Activated naive CD8-positive, alpha-beta T cell treated with anti-CD3 and anti-CD28 coated beads, Interleukin-2, amount 50 U/mL, for 16 hours (primary cell): ENCODE results near the gene GRAMD2A.

ENCODE experiments used
- DNase-seq: peaks from one replicate; pipeline ENCODE4 v3.0.0-alpha.2; 2020; ENCODE audit warnings: low read depth, low spot score

Gene GRAMD2A

DNA sequence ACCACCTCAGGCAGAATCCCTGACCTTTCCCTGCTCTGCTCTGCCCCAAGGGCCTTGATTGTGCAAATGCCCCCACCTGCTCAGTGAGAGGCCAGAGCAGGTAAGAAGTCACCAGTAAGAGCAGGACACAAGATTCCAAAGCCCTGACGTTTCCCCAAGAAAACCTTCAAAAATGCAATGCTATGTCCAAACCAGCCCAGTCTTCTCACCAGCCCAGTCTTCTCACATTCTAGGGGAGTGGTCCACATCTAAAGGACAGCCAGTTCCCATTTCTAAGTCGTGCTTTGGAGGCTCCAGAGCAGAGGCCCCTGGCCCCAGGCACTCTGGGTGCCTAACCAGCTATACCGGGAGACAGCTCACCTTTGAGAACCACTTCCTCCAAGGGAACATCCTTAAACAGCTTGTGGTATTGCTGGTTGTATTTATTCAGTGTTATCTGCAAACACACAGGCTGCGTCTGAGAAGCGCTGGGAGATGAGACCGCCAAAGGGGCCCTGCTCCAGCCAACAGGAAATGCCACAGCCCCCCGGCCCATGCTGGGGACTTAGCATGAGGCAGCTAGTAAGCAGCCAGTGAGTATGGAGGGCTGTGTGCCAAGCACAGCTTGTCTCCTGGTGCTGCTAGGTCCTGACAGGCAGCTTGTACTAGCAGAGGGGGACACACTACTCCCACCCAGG is 29.3 kb downstream of the GRAMD2A start:
- no peak for DNase-seq

DNA sequence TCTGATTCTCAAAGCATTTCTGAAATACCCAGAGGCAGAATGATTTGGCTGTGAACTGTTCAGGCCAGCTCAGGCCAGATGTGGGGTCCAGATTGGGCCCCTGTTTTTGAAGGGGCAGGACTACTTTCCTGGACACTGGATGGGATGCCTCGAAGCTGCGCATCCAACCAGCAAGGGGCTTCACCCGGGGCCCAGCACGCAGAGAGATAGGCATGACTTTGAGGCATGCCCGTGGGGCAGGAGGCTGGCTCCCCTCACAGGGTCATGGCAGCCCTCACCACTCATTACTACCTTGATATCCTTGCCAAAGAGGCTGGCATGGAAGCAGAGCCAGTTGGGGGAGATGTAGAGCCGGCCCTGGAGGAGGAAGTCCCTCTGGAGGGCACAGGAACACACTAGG is 30.1 kb downstream of the GRAMD2A start:
- no peak for DNase-seq

DNA sequence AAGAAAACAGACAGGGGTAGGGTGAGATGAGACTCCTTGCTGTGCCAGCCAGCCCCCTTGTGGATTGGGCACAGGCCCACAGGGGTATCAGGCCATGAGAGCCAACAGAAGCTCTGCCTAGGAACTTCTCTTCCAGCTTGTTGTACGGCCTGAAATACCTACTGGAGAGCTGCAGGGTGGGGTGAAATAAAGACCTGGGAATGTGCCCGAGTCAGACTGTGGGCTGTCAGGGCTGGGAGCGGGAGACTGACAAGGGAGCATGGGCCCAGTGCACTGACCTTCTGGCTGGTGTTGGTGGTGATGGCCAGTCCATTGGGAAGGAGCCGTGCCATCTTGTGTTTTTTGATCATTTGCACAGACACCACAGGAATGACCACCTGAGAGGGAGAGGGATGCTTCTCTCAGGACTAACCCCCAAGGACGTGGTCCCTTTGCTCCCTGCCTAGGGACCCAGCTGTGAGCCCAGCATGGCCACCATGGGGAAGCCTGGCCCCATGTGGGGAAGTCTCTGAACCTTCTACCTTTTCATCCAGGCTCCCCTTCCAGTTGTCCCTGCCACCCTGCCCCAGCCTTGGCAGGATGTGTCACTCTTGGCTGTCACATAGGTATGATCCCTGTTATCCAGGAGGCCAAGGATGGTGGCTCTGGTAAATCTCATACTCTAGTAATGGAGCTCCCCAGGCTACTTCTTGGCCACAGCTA is 30.7 kb downstream of the GRAMD2A start:
- DNase-seq = no peak

DNA sequence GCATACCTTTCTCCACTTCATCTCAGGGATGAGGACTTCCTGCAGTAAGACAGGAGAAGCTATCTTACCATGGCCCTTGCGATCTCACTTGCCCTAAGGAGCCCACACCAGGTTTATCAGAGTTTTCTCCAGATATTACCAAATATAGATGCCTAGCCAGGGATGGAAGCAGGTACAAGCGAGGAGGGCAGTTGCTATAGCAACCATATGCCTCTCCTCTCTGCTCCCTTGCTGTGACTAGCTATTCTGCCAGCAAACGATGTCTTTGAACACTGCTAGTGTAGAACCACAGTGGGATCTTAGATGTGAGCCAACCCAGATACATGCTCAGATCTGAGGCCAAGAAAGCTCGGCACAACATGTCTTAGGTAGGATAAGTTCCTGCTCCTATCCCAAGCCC is 33.9 kb downstream of the GRAMD2A start:
- no peak for DNase-seq

DNA sequence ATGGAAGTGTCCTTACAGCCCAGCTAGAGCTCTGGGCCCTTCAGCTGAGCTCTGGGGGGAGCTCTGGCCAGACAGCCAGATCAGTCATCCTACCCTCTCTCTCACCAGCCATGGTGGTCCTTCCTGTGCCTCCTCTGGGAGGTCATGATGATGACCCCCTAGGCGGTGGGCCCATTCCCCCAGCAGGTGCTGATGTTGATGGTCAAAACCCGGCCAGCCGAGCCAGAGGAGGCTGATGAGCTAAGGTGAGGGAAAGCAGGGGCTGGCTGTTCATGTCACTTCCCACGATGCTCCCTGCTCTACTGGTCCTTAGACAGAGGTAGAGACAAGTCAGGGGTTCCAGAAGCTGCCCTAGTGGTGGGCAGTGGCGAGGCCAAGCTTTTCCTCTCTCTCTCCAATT is 35.0 kb downstream of the GRAMD2A start:
- no peak for DNase-seq

DNA sequence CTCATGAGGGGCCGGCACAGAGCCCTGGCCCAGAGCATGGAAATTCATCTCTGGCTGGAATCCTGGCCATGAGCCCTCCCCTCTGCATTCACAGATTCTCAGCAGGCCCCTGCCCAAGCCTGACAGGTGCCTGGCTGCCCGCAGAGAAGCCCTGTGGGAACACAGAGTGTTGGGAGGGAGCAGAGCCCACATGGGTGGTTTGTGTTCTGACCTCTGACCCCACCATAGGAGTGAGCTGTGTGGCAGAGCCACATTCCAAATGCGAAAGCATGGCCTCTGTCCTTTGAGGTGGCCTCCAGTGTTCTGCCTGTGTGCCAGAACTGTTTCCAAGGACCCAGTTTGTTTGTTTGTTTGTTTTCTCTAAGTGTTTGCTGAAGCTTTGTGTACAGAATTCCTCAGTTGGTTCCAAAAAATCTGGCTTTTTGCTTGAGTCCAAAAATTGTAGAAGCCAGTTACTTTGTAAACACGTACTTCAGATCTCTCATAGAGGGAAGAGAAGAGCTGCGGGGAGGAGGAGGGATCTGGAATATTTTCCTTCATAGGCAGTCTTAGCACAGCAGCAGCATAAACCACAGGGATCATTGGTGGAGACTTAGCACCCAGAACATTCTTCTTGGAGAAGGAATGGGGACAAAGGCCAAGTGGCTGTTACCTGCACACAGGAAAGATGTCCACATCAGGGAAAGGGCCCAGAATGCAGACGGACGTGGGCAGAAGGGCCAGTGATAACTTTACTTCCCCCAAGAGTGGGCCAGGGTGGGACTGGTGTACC is 36.0 kb downstream of the GRAMD2A start:
- no peak for DNase-seq

DNA sequence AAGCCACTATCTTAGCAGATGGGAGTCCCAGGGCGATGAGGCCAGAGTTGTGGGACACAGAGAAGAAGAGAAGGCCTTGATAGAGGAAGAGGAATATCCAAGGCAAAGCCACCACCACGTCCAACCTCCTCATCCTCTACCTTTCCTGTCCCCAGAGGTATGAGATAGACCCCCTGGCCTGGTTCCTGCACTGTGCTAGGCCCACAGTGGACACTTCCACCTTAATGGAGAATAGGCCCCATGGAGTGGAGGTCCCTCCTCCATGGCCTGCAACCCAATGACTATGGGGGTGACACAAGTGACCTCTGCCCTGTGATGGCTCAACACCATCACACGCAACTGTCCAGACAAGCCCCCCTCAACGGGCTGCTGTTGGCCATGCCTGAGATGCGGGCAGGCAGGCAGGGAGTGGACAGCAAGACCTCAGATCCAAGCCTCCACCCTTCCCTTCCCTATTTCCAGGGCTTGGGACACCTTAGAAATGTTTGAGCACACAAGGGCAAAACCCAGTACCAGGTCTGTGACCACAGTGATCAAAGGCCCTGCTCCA is 36.8 kb downstream of the GRAMD2A start:
- no peak for DNase-seq

DNA sequence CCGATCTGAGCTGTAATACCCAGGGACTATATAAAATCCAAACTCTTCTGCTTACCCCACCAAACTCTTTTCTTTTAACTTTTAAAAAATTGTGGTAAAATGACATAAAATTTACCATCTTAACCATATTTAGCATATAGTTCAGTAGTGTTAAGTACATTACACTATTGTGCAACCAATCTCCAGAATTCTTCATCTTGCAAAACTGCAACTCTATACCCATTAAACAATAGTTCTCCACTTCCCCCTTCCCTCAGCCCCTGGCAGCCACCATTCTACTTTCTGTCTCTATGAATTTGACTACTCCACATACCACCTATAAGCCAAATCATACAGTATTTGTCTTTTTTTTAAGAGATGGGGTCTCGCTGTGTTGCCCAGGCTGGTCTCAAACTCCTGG is 40.7 kb downstream of the GRAMD2A start:
- DNase-seq = no peak

DNA sequence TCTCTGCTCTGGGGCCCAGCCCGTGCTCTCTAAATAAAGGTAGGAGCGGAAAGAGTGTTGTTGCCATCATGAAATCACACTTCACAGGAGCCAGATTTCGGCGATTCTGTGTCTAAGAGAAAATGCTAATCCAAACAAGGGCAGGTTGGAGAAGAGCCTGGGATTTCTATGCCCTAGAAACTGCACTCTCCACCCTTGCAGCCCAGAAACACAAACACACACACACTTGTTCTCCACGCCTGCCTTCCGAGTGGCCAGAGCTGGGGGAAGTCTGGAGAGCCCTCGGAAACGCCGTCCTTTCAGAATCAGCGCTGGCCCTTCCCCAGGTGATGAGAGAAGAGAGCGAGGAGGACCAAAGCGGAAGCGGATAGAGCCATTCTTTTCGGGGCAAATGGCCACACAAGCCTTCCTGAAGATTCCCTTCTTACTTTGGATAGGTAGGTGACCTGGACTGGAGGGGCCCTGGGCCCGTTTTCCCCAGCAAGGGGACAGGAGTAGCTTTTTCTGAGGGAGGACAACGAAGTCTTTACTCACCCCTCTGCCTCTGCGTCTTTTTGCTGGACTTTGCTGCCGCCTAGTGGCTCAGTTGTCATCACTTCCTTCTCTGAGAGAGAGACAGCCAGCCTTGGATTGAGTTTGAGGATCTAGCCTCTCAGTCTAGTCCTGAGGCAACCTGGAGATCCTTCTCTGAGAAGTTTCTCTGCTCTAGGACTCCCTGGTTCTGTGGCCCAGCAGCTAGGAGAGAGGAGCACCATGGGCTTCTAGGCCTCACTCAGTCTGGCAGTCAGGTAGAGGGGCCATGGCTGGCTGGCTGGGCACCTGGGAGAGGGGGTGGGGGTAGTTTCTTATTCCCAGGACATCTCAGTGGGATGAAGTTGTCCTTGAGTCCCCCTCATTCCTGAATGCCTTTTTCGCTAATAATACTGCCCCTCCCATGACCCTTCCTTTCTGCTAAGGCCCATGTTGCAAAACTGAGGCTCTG is 41.7 kb downstream of the GRAMD2A start:
- peak; percentile 57 for DNase-seq

DNA sequence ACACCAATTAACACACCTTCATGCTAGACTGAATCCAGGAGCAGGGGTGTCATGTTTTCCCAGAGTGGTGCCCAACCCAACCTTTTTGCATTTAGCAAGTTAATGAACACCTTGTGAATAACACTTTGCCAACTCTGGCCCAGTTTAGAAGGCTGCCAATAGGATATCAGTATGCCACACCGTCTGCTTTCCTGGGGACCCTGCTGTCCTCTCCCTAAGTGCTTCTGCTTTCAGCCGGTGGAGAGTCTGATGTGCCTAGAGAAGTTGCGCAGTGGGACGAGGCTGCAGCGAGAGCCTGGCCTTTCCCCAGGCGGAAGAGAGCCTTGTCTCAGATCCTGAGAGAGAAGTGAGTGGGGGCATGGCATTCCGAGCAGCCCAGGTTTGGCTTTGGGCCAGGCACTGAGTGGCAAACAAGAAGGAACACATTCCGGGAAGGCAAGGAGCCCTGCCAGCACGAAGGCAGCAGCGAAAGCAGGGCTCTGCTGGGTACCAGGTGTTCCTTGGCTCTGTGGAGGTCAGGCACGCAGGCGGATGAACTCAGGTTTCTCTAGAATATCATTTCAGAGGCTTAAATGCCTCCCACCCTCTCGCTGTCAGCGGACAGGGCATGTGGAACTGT is 42.5 kb downstream of the GRAMD2A start:
- DNase-seq = no peak

DNA sequence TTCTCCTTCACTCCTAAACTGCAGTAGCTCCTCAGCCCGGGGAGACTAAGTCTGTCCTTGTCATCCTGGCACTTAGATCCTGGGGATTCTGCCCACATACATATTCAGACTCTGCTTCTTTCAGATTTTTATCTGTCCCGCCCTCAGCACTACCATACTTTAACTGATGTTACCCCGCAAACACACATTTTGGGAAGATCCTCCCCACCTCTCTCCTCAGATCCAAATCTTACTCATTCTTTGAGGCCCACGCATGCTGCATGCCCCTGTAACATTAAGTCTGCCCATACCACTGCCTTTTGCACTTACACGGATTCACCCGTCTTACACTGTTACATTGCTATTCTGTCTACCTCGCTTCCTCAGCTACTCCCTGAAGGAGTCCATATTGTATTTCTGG is 43.3 kb downstream of the GRAMD2A start:
- no peak for DNase-seq

DNA sequence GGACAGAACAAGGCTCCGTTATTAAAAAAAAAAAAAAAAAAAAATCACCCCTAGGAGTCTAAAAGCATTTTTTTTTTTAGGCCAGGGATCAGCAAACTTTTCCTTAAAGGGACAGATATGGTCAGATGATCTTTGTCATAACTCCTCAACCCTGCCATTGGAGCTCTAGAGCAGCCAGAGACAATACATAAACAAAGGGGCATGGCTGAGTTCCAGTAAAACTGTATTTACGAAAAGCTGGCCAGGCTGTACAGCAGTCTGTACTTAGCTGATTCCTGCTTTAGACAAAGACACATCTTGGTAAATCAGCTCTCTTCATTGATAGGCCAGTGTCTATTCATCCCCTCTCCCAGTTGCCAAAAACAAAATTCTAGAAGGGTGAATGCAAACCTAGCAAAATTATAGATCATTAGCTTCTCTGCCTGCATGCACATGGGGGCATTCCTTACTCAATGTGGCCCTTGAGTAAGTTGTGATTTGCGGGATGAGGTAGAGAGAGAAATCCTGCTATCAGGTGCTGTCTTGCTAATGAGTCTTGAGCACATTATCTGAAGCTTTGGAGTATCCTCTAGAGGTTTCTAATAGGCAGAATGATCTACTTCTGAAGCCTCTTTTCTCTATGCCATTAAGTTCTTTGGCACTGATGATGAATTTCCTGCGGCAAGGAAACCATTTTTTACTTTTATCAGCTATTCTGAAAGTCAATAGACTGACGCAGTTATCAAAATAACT is 44.2 kb downstream of the GRAMD2A start:
- no peak for DNase-seq

DNA sequence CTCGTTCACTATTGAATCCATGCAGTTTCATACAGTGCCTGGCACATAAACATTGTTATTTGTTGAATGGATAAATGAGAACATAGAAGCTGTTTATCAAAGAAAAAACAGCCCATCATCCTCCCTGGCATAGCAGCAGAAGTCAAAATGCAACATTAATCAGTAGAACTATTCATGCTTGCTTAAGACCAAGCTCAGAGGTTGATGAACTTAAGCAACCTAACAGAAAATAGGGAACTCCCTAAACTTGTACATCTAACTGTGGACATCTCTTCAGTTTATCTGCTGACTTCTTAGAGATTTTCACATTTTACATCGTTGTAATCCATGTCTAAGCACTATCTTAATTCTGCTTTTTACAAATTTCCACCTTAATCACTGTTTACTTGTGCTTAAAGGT is 50.2 kb downstream of the GRAMD2A start:
- DNase-seq = no peak

DNA sequence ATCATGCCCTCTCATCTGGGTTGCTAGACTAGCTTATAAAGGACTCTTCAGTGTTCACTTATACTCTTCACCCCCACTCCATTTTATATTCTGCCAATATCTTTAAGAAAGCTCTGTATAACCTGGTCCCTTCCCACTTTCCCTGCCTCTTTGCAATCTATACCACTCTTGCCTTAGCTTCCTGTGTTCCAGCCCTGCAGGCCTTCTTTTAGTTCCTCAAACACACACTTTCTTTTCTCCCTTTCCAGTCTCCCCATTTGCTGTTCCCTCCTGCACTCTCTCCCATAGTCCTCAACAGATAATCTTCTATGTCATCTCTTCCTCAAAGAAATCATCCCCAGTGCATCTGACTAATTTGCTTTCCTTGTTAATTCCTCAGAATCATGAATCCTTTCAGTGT is 50.7 kb downstream of the GRAMD2A start:
- no peak for DNase-seq

DNA sequence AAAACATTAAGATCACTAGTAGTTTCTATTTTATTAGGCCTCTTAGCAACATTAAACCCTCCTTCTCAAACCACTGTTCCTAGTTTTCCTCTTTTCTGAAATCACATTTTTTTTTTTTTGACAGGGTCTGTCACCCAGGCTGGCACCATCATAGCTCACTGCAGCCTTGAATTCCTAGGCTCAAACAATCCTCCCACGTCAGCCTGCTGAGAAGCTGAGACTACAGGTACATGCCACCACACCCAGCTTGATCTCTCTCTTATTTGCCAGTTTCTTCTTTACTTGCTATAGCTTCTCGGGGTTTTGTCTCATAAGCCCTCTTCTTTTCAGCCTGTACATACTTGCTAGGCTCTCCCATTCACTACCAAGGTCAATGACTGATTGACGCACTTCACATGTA is 51.4 kb downstream of the GRAMD2A start:
- DNase-seq = no peak

DNA sequence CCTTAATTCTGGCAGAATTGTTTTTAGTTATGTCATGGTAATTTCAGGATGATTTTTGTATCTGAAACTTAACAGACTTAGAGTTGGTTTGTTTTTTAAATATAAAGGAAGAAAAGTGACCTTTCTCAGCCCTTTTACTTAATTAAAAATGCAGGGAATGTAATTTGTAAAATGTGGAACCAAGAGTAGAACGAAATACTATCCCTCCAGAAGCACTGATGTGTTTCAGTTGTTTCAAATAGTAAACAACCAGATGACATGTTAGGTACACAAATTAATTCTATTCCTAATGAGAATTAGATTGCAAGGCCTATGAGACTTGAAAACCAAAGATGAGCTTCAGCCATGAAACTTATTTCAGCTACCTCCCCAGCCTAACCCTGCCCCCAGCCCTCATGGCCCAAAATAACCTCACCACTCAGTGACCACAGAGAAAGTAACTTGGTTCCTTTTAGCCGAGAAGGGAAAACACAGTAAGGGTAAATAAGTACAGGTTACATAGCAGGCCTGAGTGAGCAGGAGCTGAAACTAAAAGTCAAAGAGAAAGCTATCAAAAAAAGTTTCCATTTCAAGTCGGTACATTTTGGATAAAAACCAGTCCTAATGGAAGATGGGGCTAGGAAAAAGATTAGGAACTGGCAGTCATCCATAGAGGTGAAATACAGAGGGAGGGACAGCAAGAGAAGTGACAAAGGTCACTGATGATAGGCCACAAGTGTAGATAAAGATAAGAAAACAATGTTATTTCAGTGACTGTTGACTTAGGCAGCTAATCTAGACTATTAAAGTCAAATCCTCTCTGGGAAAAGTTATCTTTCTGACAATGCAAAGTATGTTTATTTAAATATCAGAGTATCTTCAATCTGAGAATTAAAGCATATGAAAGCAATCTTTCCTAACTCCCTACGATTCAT is 56.2 kb downstream of the GRAMD2A start:
- DNase-seq = no peak

DNA sequence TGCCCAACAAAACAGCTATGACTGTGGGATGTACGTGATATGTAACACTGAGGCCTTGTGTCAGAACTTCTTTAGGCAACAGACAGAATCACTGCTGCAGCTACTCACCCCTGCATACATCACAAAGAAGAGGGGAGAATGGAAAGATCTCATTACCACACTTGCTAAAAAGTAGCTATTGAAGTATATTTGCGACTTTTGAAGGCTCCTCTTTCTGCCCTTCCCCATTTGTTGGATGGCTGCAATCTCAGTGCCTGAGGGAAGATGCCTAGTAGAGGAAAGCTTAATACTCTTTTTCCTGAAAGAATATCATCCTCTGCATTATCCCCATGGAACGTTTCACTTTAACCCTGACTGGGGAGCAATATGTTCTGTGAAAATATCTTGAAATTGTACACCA is 57.5 kb downstream of the GRAMD2A start:
- DNase-seq = no peak

DNA sequence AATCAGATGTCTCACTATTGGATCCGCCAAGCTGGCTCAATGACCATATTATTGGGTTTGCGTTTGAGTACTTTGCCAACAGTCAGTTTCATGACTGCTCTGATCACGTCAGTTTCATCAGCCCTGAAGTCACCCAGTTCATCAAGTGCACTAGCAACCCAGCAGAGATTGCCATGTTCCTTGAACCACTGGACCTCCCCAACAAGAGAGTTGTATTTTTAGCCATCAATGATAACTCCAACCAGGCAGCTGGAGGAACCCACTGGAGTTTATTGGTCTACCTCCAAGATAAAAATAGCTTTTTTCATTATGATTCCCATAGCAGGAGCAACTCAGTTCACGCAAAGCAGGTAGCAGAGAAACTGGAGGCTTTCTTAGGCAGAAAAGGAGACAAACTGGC is 57.9 kb downstream of the GRAMD2A start:
- DNase-seq = no peak
